Gastrocnemius medialis (tissue), 4 donors: ENCODE measurements around the gene GNAT3.

Source experiments
- CTCF ChIP-seq, 5 experiments: fragments of 450-650 bp in 3 of 5; fragments of 200-600 bp in 2 of 5; sonication (generic) in 2 of 5; IDR thresholded peaks in 4 of 5; conservative IDR thresholded peaks in 1 of 5; 1 replicate in 4 of 5; 2 replicates in 1 of 5; pipeline ENCODE4 v1.5.1; 2016 to 2019; ENCODE audit warnings: antibody characterized with exemption in 5 of 5, mild to moderate bottlenecking in 3 of 5, moderate library complexity in 3 of 5
- POLR2A ChIP-seq, 2 donors: fragments of 450-650 bp; IDR thresholded peaks; one replicate each; pipeline ENCODE4 v1.6.1; 2017; ENCODE audit warnings: antibody characterized with exemption in 2 of 2, mild to moderate bottlenecking in 2 of 2, moderate library complexity in 2 of 2

- no peak for TF ChIP-seq CTCF (IDR thresholded peaks at IDR 0.05 in 4 of 5, conservative IDR thresholded peaks at IDR 0.05 in 1 of 5)
- TF ChIP-seq POLR2A (IDR thresholded peaks at IDR 0.05): no peak
Measured at GRCh38 chr7:80542398-80542797, 30.5 kb upstream of the GNAT3 start.
